ENCODE data around the gene TBC1D22A.

Gene TBC1D22A

DNA sequence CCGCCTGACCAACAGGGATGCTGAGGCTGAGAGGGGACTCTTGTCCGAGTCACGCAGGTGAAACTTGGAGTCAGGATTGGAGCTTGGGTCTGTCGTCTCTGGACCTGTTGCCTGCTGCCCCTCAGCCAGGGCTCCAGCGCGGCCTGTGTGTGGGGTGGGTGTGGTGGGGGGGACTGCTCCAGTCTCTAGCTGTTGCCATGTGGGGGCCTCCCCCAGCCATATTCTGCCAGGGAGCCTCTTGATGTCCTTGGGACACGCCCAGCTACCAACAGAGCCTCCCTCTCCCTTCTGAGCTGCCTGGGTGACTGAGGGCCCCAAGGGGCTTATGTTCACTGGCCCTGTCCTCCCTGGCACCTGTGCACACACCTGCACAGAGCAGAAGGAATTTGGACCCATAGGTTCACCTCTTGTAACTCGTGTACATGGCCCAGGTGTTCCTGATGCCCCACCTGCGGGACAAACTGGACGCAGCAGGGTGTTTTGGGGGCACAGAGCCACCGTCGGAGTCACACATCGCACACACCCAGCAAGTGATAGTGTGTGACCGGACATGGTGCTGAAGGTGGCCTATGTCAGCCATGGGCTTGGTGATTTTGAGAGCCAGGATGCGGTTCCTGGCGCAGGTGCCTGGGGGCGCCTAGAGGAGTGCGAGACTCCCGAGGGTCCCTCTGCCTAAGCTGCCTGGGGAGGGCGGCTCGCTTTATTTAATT is 252.3 kb downstream of the TBC1D22A start:
- Histone ChIP-seq H3K27me3 (ENCODE audit: insufficient read depth, low read length) (no peaks in the 10 kb centered on the region), H3K4me2 (ENCODE audit: low read length) (no peak overlapping the region), H3K27ac (ENCODE audit: low read depth, low read length, poor library complexity, severe bottlenecking) (no peak overlapping the region), H3K4me3 (ENCODE audit: low read depth, low read length, poor library complexity, severe bottlenecking) (no peak overlapping the region), H3K9me2 (ENCODE audit: low read depth, low read length) (no peaks in the 10 kb centered on the region), H3K79me2 (ENCODE audit: insufficient read depth, low read length) (no peaks in the 10 kb centered on the region; the same call in 1 of the 2 replicates), H3K9ac (ENCODE audit: low read length) (no peak overlapping the region), H3K4me1 (ENCODE audit: insufficient read depth, low read length, severe bottlenecking) (no peaks in the 10 kb centered on the region), H3F3A (ENCODE audit: insufficient read depth, low read length) (no peaks in the 10 kb centered on the region), H3K9me3 (ENCODE audit: low read length) (peaks cover 4% of the 10 kb centered on the region; the same call in 1 of the 2 replicates), H3K36me3 (ENCODE audit: insufficient read depth, low read length) (peaks cover 12% of the 10 kb centered on the region; the same call in 1 of the 2 replicates), H4K20me1 (ENCODE audit: insufficient read depth, low read length) (no peaks in the 10 kb centered on the region), H2AFZ (ENCODE audit: low read length) (no peak overlapping the region)
- TF ChIP-seq, protein P1, sequence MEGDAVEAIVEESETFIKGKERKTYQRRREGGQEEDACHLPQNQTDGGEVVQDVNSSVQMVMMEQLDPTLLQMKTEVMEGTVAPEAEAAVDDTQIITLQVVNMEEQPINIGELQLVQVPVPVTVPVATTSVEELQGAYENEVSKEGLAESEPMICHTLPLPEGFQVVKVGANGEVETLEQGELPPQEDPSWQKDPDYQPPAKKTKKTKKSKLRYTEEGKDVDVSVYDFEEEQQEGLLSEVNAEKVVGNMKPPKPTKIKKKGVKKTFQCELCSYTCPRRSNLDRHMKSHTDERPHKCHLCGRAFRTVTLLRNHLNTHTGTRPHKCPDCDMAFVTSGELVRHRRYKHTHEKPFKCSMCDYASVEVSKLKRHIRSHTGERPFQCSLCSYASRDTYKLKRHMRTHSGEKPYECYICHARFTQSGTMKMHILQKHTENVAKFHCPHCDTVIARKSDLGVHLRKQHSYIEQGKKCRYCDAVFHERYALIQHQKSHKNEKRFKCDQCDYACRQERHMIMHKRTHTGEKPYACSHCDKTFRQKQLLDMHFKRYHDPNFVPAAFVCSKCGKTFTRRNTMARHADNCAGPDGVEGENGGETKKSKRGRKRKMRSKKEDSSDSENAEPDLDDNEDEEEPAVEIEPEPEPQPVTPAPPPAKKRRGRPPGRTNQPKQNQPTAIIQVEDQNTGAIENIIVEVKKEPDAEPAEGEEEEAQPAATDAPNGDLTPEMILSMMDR (IDR thresholded peaks at IDR 0.05; ENCODE audit: low read length), result no peak
- no peak for TF ChIP-seq EZH2 (IDR thresholded peaks at IDR 0.05; ENCODE audit: borderline replicate concordance, low read length)

DNA sequence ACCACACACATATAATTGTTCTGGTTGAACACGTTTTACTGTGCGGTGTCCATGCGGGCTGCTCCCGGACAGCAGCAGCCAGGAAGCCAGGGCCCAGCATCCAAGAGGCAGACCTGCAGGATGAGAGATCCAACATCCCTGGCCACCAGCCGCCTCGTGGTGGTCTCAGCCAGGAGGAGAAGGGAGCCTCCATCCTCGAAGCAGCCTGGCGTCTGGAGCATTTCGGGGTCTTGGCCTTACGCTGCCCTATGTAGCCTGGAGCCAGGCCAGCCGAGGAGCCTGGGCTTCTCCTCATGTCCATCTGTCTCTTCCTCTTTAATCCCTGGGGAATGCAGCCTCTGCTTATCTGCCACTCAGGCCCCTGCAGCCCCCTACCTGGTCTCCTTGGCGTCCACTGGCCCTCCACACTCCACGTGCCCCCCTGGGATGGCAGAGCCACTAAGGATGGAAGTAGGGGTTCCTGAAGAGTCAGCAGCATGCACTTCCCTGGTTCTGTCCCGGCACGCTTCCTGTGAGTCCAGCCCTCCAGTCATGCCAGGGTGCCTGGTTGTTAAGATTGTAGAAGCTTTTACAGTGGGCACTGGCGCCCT is 253.2 kb downstream of the TBC1D22A start:
- Histone ChIP-seq H3K27ac (ENCODE audit: low read depth, low read length, poor library complexity, severe bottlenecking) (no peak overlapping the region), H3K79me2 (ENCODE audit: insufficient read depth, low read length) (no peaks in the 10 kb centered on the region; the same call in 1 of the 2 replicates), H3K9me2 (ENCODE audit: low read depth, low read length) (no peaks in the 10 kb centered on the region), H3K4me1 (ENCODE audit: insufficient read depth, low read length, severe bottlenecking) (no peaks in the 10 kb centered on the region), H3K9me3 (ENCODE audit: low read length) (peaks cover 11% of the 10 kb centered on the region), H3K36me3 (ENCODE audit: insufficient read depth, low read length) (peaks cover 5% of the 10 kb centered on the region; the same call in 1 of the 2 replicates), H4K20me1 (ENCODE audit: insufficient read depth, low read length) (no peaks in the 10 kb centered on the region), H3K4me2 (ENCODE audit: low read length) (no peak overlapping the region), H3K9ac (ENCODE audit: low read length) (no peak overlapping the region), H3K4me3 (ENCODE audit: low read depth, low read length, poor library complexity, severe bottlenecking) (no peak overlapping the region), H3F3A (ENCODE audit: insufficient read depth, low read length) (no peaks in the 10 kb centered on the region), H3K27me3 (ENCODE audit: insufficient read depth, low read length) (no peaks in the 10 kb centered on the region), H2AFZ (ENCODE audit: low read length) (no peak overlapping the region)
- TF ChIP-seq, protein P1 (IDR thresholded peaks at IDR 0.05; ENCODE audit: low read length), result no peak
- TF ChIP-seq EZH2 (IDR thresholded peaks at IDR 0.05; ENCODE audit: borderline replicate concordance, low read length), result no peak

DNA sequence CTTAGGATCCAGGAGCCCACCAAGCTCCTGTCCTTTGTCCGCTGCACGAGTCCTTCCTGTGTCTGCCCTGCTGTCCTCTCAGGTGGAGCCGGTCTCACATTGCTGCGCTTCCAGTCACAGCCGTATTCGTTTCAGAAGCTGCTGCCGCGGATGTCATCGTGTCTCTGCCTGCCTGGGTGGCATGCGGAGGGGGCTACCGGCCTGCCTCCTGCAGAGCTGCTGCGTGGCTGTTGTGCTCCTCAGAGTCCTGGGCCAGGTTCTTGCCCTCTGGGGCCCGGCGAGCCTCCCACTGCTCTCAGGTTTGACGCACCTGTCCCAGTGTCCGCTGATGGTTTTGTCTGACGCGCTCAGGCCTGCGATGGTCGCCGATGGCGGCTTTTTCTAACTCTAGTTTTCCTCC is 254.2 kb downstream of the TBC1D22A start:
- Histone ChIP-seq H2AFZ (ENCODE audit: low read length) (no peak overlapping the region), H3K27ac (ENCODE audit: low read depth, low read length, poor library complexity, severe bottlenecking) (no peak overlapping the region), H3K4me3 (ENCODE audit: low read depth, low read length, poor library complexity, severe bottlenecking) (no peak overlapping the region), H3K79me2 (ENCODE audit: insufficient read depth, low read length) (no peaks in the 10 kb centered on the region; the same call in 1 of the 2 replicates), H3K9me3 (ENCODE audit: low read length) (peaks cover 16% of the 10 kb centered on the region), H3K9me2 (ENCODE audit: low read depth, low read length) (no peaks in the 10 kb centered on the region), H3K9ac (ENCODE audit: low read length) (no peak overlapping the region), H3F3A (ENCODE audit: insufficient read depth, low read length) (no peaks in the 10 kb centered on the region), H3K4me2 (ENCODE audit: low read length) (no peak overlapping the region), H3K4me1 (ENCODE audit: insufficient read depth, low read length, severe bottlenecking) (no peaks in the 10 kb centered on the region), H3K27me3 (ENCODE audit: insufficient read depth, low read length) (no peaks in the 10 kb centered on the region), H3K36me3 (ENCODE audit: insufficient read depth, low read length) (peaks cover 7% of the 10 kb centered on the region; the same call in 1 of the 2 replicates), H4K20me1 (ENCODE audit: insufficient read depth, low read length) (no peaks in the 10 kb centered on the region)
- TF ChIP-seq, protein P1 (IDR thresholded peaks at IDR 0.05; ENCODE audit: low read length), result no peak
- TF ChIP-seq EZH2 (IDR thresholded peaks at IDR 0.05; ENCODE audit: borderline replicate concordance, low read length), result no peak
